ENCODE measurements around the gene GALNT15. TPM values are rescaled to one million over a fixed set of nuclear protein-coding genes. Genes with fewer than 3 reads are reported as not detected.

The GALNT15 gene
- total and polyA plus RNA-seq, 2 experiments from 2014 or later: 0.18 to 0.97 TPM

DNA sequence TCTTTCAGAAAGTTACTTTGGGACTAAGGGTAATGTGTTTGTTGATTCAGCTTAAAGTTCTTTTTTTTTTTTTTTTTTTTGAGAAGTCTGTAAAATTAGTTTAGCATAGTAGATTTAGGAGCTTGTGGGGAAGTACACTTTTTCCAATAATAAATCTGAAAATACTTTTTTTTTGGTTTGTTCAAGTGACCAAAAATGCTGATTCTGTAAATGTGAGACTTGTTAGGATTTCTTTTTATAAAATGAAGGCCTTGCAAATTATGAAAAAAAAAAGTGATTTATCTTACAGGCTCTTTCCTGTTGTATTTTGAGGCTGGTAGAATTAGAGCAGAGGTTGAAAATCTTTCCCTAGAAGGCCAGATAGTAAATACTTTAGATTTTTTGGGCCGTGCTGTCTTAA, 98.1 kb downstream of the GALNT15 start:
- Histone ChIP-seq H3K4me3 (no peak overlapping the region), H3K27me3 (no peaks in the 10 kb centered on the region), H3K27ac (no peak overlapping the region), H3K9me3 (ENCODE audit: low read depth) (no peaks in the 10 kb centered on the region), H3K36me3 (peaks cover 58% of the 10 kb centered on the region), H3K4me1 (ENCODE audit: low read depth) (peaks cover 3% of the 10 kb centered on the region)
- TF ChIP-seq, protein P1, sequence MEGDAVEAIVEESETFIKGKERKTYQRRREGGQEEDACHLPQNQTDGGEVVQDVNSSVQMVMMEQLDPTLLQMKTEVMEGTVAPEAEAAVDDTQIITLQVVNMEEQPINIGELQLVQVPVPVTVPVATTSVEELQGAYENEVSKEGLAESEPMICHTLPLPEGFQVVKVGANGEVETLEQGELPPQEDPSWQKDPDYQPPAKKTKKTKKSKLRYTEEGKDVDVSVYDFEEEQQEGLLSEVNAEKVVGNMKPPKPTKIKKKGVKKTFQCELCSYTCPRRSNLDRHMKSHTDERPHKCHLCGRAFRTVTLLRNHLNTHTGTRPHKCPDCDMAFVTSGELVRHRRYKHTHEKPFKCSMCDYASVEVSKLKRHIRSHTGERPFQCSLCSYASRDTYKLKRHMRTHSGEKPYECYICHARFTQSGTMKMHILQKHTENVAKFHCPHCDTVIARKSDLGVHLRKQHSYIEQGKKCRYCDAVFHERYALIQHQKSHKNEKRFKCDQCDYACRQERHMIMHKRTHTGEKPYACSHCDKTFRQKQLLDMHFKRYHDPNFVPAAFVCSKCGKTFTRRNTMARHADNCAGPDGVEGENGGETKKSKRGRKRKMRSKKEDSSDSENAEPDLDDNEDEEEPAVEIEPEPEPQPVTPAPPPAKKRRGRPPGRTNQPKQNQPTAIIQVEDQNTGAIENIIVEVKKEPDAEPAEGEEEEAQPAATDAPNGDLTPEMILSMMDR (IDR thresholded peaks at IDR 0.05; ENCODE audit: low read depth, low read length): no peak
- no peak for DNase-seq (ENCODE audit: low read depth in 1 of 2, low spot score in 1 of 2)

DNA sequence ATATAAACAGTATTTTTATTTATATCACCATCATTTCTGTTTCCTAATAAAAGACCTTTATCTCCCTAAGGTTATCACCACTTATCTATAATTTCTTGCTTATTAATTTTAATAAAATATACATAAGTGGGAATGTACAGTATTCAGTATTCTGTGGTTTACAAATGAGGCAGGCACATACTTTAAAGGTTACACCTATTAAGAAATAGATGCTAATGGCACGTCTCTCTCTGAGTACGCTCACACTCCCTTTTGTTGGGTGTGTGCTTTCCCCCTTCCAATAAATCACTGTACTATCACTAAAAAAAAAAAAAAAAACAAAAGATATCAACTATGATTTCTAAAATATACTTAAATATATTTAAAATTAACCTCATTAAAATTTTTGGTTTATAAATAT, 99.4 kb downstream of the GALNT15 start:
- H3K4me1 ChIP-seq (ENCODE audit: low read depth): no peaks in the 10 kb centered on the region
- H3K4me3 ChIP-seq: no peak overlapping the region
- TF ChIP-seq, protein P1 (IDR thresholded peaks at IDR 0.05; ENCODE audit: low read depth, low read length): no peak
- peaks cover 62% of the 10 kb centered on the region for H3K36me3 ChIP-seq
- H3K27me3 ChIP-seq: no peaks in the 10 kb centered on the region
- DNase-seq (ENCODE audit: low read depth in 1 of 2, low spot score in 1 of 2): no peak
- no peaks in the 10 kb centered on the region for H3K9me3 ChIP-seq (ENCODE audit: low read depth)
- no peak overlapping the region for H3K27ac ChIP-seq

DNA sequence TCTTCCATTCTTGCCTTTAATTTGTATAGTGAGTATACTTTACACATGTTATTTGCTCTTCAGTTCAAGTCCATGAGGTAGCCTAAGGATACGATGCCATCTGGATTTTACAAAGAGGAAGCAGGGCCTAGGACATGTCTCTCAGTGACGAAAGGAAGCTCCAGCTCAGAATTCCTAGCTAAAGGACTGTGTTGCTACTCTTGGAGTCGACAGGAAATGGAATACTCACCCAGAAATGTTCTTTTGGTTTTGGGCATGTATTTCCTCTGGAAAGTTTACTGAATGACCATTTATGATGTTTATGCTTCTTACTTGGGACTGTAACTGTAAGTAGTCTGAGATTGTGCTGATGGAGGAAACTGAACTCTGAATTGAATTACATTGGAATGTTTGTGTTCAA, 103.0 kb downstream of the GALNT15 start:
- no peak for DNase-seq (ENCODE audit: low read depth in 1 of 2, low spot score in 1 of 2)
- Histone ChIP-seq H3K36me3 (peaks cover 42% of the 10 kb centered on the region), H3K4me3 (no peak overlapping the region), H3K27ac (no peak overlapping the region), H3K4me1 (ENCODE audit: low read depth) (no peaks in the 10 kb centered on the region), H3K27me3 (no peaks in the 10 kb centered on the region), H3K9me3 (ENCODE audit: low read depth) (no peaks in the 10 kb centered on the region)
- TF ChIP-seq, protein P1 (IDR thresholded peaks at IDR 0.05; ENCODE audit: low read depth, low read length): no peak

DNA sequence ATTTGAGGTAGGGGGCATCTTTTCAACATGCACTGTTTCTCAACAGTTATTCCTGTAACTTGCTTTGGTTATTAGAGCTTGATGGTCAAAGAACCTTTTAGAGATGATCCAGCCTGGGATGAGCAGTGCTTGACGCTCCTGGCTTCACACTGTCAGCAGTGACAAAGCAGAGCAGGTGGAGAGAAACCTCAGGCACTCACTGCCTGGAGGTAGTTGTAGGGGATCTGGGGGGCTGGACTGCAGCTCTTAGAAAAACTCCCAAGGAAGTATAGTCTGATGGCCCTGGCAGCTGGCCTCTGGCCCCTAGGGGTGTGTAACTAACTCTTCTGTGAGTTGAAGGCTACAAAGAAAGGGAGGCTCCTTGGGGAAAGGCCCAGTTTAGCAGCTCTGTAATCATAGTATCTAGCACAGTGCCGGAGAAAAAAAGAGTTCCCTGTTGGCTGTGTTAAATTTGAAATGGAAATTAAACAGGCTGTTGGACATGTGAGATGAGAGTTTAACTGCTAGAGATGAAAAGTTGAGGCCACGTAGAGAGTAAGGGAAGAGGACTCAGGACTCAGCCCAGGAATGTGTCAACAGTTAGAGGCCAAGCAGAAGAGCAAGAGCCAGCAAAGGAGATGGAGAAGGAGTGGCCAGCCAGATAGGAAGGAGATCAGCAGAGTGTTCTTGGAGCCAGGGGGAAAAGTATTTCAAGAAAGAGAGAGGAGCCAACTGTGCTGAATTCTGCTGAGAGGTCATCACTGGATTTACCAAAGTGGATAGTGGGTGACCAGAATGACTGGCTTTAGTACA, 104.7 kb downstream of the GALNT15 start:
- Histone ChIP-seq H3K9me3 (ENCODE audit: low read depth) (no peaks in the 10 kb centered on the region), H3K27me3 (no peaks in the 10 kb centered on the region), H3K4me1 (ENCODE audit: low read depth) (no peaks in the 10 kb centered on the region), H3K4me3 (no peak overlapping the region), H3K36me3 (peaks cover 34% of the 10 kb centered on the region), H3K27ac (no peak overlapping the region)
- no peak for DNase-seq (ENCODE audit: low read depth in 1 of 2, low spot score in 1 of 2)
- TF ChIP-seq, protein P1 (IDR thresholded peaks at IDR 0.05; ENCODE audit: low read depth, low read length): no peak

DNA sequence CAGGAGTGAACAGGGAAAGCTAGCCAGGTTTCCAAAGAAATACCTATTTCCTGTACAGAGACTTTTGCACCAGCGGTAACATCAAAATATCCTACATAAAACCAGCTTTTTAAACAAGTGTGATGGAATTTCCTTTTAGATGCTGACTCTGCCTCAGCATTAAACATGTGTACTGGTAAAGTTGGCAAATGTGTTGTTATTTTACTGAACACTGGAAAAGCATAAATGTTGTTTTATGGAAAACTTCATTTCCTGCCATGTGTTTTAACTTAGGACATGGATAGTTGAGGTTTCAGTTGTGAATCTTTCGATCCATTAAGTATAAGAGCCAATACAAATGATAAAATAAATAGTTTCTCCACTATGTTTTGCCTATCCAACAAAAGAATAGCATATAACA, 106.2 kb downstream of the GALNT15 start:
- no peaks in the 10 kb centered on the region for H3K9me3 ChIP-seq (ENCODE audit: low read depth)
- no peak overlapping the region for H3K27ac ChIP-seq
- TF ChIP-seq, protein P1 (IDR thresholded peaks at IDR 0.05; ENCODE audit: low read depth, low read length): no peak
- DNase-seq (ENCODE audit: low read depth in 1 of 2, low spot score in 1 of 2): no peak
- H3K36me3 ChIP-seq: peaks cover 21% of the 10 kb centered on the region
- no peaks in the 10 kb centered on the region for H3K27me3 ChIP-seq
- H3K4me3 ChIP-seq: no peak overlapping the region
- H3K4me1 ChIP-seq (ENCODE audit: low read depth): peaks cover 8% of the 10 kb centered on the region

Other genes starting within 250 kb of the GALNT15 start
- gene DPH3, start 90.3 kb downstream of the GALNT15 start, total RNA-seq: 7.9 and 13.4 TPM in 2 replicates
- gene DPH3, start 90.3 kb downstream of the GALNT15 start, polyA plus RNA-seq: 28.2 and 30.0 TPM in 2 replicates
- 21.5 and 33.7 TPM in 2 replicates for gene OXNAD1, start 90.5 kb downstream of the GALNT15 start, total RNA-seq
- gene OXNAD1, start 90.5 kb downstream of the GALNT15 start, polyA plus RNA-seq: 33.6 and 38.2 TPM in 2 replicates

Measured in cardiac muscle cell (in vitro differentiated cells and primary cell).